ENCODE data around the gene APBA1.

The APBA1 gene

DNA sequence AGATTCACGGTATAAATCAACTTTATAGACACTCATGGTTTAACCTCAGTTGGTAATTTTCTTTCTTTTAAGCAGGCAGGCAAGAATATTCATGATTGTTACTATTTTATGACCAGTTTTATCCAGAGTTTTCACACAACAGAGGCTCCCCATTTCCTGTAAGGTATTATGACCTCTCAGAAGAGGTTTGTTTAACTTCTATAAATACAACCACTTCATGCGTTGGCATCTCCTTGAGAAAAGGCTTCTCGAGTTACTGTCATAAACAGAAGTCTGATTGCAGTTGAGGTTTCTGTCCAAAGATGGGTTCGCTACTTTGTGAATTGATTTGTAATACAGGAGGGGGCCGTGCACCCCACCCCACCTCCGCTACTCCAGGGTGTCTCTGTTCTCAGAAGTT lies 291.9 kb downstream of the APBA1 start:
- no peak overlapping the region for H3K27ac Mint-ChIP-seq (ENCODE audit: low read depth)
- ATAC-seq (replicated peaks; ENCODE audit: extremely low read depth, poor library complexity, severe bottlenecking) = no peak

DNA sequence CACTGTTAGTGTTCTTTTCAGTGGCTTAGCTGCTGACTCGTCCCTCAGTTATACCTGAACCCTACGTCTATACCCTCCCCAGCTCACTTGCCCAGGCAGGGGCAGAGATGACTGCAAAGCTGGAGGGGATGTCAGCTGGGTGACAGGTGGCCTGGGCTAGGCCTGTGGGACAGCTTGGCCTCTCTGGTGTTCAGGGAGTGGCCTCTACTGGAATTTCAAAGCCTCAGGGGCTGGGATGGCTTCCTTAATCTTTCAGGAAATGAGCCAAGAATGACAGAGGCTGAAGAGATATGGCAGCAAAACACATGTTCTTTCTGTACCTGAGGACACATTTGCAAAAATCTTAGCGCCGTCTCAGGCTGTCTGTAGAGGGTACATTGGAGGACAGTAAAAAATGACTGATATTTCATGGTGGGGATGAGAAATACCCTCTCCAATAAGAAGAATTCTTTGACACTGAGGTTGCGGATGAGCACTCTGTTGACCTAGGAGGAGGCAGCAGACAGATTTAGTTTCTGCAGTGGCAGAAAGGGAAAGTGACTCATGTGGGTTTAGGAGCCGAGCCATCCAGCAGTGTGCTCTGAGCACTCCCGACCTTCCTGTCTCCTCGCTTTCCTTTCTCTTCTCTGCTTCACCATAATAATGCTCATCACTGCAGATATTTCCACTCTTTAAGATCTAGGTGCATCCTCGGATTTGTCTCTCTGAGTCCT lies 292.7 kb downstream of the APBA1 start:
- peaks cover 24% of the 10 kb centered on the region for H3K27me3 Mint-ChIP-seq
- DNase-seq (ENCODE audit: low spot score in 2 of 2) (no peak), ATAC-seq (replicated peaks; ENCODE audit: extremely low read depth, poor library complexity, severe bottlenecking) (no peak)
- H3K9me3 Mint-ChIP-seq = no peaks in the 10 kb centered on the region
- no peaks in the 10 kb centered on the region for H3K36me3 Mint-ChIP-seq (ENCODE audit: insufficient read depth)
- H3K4me1 Mint-ChIP-seq = no peaks in the 10 kb centered on the region
- no peak overlapping the region for H3K4me3 Mint-ChIP-seq
- no peak overlapping the region for H3K27ac Mint-ChIP-seq (ENCODE audit: low read depth)

More for the DNA sequence above, 291.9 kb downstream of the APBA1 start:
- Mint-ChIP-seq H3K27me3 (peaks cover 18% of the 10 kb centered on the region), H3K36me3 (ENCODE audit: insufficient read depth) (no peaks in the 10 kb centered on the region), H3K4me3 (no peak overlapping the region), H3K9me3 (no peaks in the 10 kb centered on the region), H3K4me1 (no peaks in the 10 kb centered on the region)
- DNase-seq (ENCODE audit: low spot score in 2 of 2) = no peak

DNA sequence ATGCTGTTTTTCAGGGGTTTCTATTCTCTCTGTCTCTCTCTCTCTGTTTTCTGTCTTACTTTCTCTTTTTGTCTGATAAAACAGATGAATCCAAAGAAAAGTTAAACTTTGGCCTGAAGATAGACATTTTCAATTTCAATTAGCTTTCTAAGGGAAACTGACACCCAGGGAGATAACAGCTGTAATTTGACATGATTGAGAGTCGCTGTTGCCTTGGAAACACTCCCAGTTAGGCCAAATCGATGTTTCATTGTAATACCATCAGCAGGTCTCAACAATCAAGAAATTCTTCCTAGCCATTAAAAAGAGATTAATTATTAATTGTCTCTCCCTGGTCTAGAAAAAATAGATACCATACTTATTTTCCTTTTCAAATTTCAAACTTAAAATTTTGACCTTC lies 294.2 kb downstream of the APBA1 start:
- no peak for DNase-seq (ENCODE audit: low spot score in 2 of 2)
- Mint-ChIP-seq H3K4me1 (no peaks in the 10 kb centered on the region), H3K27me3 (peaks cover 32% of the 10 kb centered on the region), H3K4me3 (no peak overlapping the region), H3K9me3 (no peaks in the 10 kb centered on the region), H3K27ac (ENCODE audit: low read depth) (no peak overlapping the region), H3K36me3 (ENCODE audit: insufficient read depth) (no peaks in the 10 kb centered on the region)
- no peak for ATAC-seq (replicated peaks; ENCODE audit: extremely low read depth, poor library complexity, severe bottlenecking)
